Activated CD8-positive, alpha-beta memory T cell treated with anti-CD3 and anti-CD28 coated beads, Interleukin-2, amount 50 U/mL, for 24 hours (primary cell): ENCODE results near the gene GNGT2.
A peak's percentile ranks its signal among the peaks of the same experiment; 100 is the strongest.

Experiments
- DNase-seq: peaks from one replicate; pipeline ENCODE4 v3.0.0-alpha.2; 2020; ENCODE audit errors: extremely low read depth

The GNGT2 gene

DNA sequence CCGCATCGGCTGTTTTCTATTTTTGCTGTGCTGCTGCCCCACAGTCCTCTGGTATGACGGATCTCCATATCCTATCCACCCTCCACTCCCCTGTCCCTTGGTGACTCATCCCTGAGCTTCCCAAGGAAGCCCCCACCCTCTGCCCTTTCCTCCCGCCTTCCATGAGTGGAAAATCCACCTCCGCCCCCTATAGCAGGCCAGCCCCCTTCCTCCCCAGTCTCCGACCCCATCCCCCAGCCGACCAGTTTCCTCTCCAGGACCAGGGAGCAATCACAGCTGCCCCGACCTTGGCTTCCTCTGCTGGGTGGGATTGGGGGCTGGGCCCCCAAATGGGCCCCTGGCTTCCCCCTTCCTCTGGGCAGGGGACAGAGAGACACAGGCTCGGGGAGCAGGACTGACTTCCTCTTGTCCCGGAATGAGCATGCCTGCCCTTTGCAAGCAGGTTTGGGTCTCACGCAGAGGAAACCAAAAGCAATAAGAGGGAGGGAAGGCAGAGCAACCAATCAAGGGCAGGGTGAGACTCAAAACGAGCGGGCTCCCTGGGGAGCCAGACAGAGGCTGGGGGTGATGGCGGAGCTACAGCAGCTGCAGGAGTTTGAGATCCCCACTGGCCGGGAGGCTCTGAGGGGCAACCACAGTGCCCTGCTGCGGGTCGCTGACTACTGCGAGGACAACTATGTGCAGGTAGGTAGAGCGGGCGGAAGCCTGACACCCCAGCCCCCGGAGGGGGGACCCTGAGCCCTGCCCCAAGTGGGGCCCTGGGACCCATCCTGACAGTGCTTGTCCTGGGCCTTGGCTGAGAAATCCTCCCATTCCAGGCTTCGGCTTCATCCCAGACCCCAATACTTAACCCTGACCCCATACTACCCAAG, at the start of gene GNGT2, which contains the start of gene ABI3:
GNGT2 (minus strand) TSS at position 417 of the 872 bp plus-strand sequence. CDS start 3,152 bp downstream, outside the sequence.
ABI3 (plus strand) TSS at position 550 of the 872 bp plus-strand sequence; CDS start at position 568, 18 bp downstream.
- DNase-seq = no peak

DNA sequence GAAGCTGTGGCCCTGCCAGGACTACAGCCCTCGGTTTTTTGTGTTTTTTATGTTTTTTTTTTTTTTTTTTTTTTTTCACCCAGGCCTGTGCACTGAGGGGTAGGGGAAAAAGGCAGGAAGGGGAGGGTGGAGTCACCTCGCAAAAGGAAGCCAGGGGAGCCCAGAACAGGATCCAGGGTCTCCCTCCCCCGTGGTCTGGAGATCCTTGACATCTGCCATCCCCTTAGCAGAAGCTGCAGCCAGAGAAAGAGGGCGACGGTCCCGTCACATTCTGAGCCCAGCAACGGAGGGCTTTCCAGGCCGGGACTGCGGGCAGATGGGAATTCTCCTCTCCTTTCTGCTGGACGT, 49.3 kb upstream of the GNGT2 start:
- DNase-seq = no peak

DNA sequence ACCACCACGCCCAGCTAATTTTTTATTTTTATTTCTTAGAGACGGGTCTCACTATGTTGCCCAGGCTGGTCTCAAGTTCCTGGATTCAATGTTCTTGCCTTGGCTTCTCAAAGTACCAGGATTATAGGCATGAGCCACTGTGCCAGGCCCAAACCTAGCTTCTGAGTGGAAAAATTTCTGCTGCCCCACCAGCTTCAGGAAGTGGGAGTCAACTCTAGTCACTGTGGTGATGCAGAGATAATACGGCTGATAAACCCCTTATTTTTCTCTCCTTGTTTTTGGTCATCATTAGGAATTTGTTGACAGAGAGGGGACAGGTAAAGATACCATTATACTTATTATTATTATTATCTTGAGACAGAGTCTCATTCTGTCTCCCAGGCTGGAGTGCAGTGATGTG, 48.0 kb upstream of the GNGT2 start:
- no peak for DNase-seq

DNA sequence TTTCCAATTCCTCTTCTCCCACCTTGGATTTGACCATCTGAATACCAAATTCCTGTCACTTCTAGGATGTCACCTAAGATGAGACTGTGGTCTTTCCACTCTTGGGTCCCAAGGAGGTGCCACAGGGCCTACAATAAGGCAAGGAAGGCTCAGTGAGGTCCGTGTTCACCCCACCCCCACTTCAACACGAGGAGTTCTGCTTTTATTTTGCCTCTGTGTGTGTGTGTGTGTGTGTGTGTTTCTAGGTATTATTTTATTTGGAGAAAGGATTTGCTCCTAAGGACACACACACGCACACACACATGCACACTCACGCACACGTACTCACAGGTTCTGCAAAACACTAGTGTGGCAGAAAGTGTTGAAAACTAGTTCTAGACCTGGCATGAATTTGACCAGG, 44.8 kb upstream of the GNGT2 start:
- no peak for DNase-seq

DNA sequence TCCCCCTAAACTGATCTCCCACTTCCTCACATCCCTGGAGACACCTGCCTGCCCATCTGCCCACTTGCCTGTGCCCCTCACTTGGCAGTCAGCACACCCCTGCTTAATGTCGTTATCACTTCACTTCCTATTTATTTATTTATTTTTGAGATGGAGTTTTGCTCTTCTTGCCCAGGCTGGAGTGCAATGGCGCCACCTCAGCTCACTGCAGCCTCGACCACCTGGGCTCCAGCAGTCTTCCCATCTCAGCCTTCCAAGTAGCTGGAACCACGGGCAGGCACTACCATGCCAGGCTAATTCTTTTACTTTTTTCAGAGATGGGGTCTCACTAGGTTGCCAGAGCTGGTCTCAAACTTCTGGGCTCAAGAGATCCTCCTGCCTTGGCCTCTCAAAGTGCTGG, 43.7 kb upstream of the GNGT2 start:
- DNase-seq = no peak

DNA sequence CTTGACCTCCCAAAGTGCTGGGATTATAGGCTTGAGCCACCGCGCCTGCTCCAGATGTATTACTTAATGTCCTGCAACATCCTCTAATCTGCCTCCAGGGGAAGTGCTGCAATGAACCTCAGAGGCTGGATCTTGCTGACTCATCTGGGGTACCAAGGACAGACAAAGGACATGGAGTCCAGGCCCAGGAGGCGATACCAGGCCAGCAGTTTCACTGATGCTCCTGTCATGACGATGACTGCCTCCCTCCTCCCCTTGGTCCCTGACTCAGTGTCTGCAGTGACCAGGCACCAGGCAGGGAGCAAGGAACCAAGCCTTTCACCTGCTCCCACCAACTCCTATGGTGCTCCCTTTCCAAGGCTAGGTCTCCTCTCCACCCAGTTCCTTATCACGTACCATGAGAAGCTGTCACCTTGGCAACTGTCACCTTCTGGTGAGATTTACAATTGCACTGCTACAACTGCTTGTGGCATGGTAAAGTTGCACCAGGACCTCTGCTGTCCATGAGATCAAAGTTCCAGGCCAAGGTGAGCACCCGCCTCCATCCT, 41.8 kb upstream of the GNGT2 start:
- DNase-seq = no peak

DNA sequence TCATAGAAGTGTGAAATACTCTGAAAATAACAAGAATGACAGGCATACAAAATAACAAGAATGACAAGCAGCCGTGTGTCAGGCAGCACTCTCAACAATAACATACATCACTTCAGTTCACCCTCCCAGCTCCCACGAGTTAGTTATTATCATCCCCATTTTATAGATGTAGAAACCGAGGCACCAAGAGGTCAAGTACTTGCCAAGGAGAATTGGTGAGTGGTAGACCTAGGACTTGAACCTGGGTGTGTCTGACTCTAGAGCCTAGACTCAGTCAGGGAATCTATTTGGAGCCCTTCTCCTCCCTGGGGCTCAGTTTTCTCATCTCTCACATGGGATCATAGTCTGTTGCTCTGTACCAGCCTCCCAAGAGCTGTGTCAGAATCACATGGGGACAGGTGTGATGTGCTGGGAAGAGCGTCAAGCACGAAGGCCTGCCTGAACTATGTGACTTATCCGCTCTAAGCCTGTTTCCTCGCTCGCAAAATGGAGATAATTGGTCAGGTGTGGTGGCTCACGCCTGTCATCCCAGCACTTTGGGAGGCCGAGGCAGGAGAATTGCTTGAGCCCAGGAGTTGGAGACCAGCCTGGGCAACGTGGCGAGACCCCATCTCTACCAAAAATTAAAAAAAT, 39.6 kb upstream of the GNGT2 start:
- DNase-seq = no peak

DNA sequence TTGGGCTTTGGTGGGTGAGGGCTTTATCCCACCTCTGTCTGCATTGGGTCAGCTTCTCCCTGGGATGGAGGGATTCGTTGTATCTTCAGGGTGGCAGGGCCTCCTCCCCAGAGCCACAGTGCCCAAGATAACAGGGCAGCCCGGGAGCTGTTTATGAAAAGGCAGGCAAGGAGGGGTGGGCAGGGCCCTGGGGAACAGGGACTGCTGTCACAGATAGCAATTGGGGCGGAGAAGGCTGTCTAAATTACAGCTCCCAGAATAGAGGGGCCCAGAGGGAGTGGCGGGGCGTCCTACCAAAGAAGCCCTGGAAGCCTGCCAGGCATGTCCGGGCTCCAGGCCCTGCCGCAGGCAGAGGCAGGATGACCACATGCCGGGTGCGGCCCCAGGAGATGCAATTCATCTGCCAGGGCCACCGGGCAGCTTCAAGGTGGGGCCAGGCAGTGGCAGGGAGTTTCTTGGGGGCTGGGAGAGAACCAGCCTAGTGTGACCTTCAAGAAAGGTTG, 39.0 kb upstream of the GNGT2 start:
- DNase-seq = no peak

DNA sequence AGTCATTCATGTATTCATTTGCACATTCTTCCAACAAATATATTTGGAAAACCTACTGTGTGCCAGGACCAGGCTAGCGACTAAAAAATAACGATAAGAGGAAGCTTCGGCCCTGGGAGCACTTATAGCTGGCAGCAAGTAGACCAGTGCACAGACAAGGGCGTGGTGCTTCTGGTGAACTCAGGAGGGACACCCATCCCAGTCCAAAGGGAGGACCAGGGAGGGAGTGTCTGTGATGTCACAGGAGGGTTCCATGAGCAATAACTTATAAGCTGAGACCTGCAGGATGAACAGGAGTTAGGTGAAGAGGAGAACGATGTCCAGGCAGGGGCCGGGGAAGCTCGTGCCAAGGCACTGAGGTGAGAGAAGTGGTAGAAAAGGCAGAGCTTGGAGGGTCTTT, 37.6 kb upstream of the GNGT2 start:
- no peak for DNase-seq

DNA sequence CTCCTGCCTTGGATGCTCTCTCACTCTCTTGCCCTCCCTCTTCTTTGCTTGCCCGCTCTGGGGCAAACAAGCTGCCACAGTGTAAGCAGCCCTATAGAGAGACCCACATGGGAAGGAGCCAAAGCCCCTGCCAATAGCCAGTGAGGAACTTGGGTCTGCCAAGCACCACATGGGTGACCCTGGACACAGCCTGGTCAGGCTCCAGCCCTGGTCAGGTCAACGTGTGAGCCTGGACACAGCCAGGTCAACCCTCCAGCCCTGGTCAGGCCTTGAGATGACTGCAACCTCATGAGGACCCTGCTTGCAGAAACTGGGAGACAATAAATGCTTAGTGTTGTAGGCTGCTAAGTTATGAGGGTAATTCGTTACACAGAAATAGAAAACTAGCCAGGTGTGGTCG, 34.5 kb upstream of the GNGT2 start:
- DNase-seq = no peak

DNA sequence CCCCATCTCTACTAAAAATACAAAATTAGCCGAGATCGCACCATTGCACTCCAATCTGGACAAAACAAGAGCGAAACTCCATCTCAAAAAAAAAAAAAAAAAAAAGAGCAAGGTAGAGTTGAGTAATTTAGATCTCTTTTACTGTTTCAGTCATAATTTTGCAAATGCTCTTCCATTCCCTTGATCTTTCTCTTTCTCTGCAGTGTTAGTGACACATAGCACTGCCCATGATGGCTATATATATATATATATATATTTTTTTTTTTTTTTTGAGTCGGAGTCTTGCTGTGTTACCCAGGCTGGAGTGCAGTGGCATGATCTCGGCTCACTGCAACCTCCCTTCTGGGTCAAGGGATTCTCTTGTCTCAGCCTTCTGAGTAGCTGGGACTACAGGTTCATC, 32.4 kb upstream of the GNGT2 start:
- DNase-seq = no peak

DNA sequence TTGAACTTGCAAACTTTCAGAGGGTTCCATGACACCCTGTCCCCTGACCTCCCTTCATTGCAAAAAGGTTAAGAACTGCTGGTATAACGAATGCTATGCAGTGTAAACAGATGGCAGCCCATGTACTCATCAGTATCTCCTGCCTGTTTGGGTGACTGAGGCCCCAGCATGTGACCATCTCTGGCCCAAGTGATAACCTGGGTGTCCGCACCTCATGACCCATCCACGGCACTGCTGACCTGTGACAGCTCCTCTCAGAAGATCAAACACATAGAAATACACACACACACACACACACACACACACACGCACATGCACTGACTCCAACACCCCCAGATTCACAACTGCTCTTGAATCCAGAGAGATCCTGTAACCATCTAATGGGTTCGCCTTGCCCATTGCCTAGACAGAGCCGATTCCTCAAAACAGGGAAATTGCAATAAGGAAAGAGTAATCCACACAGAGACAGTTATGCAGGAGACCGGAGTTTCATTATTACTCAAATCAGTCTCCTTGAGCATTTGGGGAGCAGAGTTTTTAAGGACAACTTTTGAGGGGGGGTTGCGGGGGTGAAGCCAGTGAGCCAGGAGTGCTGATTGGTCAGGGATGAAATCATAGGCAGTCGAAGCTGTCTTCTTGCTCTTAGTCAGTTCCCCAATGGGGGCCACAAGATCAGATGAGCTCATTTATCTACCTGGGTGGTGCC, 31.5 kb upstream of the GNGT2 start:
- DNase-seq = no peak

DNA sequence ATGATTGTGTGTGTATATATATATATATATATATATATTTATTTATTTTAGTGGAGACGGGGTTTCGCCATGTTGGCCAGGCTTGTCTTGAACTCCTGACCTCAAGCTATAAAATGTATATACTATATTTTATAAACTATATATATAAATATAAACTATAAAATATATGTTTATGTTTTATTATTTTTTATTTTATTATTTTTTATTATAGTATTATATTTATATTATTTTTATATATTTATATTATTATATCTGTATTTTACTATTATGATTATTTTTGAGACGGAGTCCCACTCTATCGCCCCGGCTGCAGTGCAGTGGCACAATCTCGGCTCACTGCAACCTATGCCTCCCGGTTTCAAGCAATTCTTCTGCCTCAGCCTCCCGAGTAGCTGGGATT, 30.7 kb upstream of the GNGT2 start:
- no peak for DNase-seq

DNA sequence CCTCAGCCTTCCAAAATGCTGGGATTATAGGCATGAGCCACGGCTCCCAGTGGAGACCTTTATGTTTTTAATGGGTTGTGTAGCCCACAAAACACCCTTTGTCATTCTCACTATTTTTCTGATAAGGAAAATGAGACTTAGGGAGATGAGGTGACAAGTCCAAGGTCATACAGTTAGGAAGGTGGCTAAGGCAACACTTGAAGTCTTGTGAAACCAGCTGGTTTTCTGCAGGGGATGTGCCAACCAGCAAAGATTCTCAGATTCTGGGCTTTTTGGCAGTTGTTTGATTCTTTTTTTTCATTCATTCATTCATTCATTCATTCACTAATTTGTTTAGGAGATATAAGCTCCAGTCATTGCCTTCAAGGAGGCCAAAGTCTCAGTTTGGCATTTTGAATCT, 30.2 kb upstream of the GNGT2 start:
- DNase-seq = no peak

DNA sequence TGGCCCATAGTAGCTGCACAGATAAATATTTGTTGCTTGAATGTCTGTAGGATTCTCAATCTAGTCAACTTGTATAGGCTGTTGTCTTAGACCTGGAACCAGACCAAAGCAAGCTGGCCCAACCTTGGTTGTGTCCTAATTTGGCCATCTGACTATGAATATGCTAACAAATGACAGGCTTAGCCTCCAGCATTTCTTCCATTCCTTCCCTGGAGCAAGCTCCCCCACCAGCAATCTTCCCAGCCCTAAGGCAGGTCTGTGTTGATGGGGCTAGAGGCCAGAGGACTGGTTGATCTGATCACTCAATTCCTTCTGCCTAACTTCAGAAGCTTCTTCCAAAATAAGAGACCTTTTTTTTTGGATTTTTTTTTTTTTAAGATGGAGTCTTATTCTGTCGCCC, 29.6 kb upstream of the GNGT2 start:
- DNase-seq = no peak

DNA sequence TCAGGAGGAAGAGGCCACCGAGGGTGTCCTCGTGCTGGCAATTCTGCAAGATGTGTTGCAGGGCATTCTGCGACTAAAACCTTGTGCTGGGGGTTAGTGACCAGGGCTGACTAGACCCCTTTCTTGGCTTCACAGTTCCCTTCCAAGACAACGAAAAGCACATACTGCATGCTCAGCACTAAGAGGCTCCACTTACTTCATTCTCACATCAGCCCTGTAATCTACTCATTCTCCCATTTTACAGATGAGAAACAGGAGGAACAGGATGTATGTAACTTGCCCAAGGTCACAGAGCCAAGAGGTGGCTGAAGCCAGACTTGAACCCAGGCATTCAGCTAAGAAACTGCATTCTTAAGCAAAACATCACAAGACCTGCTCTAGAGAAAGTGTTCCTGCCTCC, 25.5 kb upstream of the GNGT2 start:
- no peak for DNase-seq

DNA sequence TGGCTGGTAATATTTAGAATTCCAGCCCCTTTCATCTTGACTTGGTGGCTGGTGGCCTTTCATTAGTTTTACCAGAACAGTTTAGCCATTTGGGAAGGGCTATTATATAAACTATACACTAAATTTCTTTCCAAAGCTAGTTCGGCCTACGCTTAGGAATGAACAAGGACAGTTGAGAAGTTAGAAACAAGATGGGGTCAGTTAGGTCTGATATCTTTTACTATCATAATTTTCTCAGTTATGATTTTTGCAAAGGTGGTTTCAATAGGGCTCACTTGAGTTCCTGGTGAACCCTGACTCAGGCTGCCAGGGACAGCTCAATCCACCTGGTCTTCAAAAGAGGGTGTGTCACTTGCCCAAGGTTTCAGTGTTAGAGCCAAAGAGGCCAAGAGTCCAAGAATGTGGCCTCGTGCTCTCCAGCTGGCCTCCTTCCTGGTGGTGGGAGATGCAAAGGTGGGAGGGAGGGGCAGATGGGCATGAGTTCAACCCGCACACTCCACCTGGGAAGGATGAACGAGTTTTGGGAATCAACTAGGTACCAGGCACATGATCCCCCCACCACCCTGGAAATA, 24.2 kb upstream of the GNGT2 start:
- no peak for DNase-seq

DNA sequence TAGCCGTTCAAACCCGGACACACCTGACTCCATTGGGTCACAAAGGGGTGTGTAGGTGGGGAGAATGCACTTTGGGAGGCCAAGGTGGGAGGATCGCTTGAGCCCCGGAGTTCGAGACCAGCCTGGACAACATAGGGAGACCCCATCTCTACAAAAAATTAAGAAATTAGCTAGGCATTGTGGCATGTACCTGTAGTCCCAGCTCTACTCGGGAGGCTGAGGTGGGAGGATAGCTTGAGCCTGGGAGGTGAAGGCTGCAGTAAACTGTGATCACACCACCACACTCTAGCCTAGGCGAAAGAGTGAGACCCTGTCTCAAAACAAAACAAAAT, 21.2 kb upstream of the GNGT2 start:
- DNase-seq = no peak

DNA sequence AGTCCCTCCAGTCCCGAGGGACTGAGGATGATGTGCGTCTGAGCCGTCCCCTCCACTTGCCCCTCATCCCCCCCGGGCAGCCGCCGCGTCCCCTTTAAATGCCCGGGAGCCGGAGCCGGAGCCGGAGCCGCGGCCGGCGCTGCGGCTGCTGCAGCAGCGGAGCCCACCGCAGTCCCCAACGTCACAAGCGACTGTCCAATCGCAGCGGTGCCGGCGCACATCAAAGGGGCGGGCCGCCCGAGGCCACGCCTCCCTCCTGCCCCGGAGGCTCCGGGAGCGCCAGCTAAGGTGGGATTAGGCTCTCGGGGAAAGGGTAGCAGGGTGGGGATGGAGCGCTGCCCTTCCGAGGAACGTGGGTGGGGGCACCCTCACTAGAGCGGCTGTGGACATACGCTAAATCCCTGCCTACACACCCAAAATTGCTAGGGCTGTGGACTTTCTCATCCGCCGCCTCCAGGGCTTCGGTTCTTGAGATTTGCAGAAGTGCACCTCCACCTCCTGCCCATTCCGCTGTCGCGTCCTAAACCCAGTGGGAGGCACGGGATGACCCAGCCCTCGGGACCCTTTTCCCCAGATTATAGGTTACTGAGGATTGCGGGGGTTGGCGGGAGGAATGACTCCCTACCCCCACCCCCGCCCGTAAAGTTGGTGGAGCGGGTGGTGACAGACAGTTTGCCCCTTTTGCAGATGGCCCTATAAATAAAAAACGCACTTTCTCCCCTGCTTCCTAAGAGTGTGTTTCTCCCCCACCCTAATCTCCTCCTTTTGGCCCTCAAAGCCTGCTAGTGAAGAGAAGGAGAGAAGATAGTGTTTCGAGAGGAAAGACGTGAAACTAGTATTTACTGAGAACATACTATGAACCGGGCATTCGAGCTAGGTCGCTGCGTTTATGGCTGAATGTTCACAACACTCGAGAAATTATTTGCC, 20.5 kb upstream of the GNGT2 start, which contains the start of gene PHOSPHO1:
PHOSPHO1 (minus strand) TSS at position 152 of the 927 bp plus-strand sequence. CDS start 4,096 bp downstream, outside the sequence.
- peak; percentile 49 for DNase-seq

DNA sequence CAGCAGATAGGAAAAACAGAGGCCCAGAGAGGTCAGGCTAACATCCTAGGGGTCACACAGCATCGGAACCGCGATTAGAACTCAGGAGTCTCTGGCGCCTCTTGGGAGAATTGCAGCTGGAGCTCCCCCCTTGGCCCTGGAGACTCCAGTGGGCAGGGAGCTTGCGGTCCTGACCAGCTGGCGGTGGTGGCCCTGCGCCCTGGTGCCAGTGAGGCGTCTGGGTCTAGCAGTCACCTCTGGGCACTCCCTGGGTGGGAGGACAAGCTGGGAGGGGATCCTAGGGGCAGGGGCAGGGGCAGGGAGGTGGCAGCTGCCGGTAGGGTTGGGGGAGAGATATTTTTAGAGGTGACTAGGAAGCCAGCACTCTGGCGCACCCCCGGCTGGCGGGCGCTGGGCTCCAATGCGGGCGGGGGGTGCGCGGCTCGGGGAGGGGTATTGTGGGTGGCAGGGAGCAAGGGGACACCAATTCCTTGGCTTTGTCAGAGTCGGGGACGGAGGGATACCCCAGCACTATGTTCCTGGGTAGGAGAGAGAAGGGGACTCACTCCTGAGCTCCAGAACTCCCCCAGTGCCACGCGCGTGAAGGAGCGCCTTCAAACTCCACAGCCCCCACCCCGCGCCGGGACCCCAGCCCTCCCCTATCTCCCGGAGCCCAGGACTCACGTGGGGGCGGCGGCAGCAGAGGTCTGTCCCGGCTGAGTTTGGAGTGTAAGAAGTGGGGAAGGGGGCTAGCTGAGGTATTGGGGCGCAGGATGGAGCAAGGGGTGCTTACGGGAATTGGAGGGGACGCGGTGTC, 19.6 kb upstream of the GNGT2 start:
- no peak for DNase-seq
